Neuronal stem cell (in vitro differentiated cells): ENCODE data around the gene ANKS1A.

Source experiments
- DNase-seq: peaks from one replicate; pipeline ENCODE4 v3.0.0-alpha.2; 2013; ENCODE audit warnings: low spot score
- H2AFZ ChIP-seq: one replicate; pipeline ENCODE4 v1.6.1; 2013; ENCODE audit warnings: mild to moderate bottlenecking, low read length, inconsistent platforms
- H2AK5ac ChIP-seq: 2 replicates; pipeline ENCODE4 v1.6.1; 2013; ENCODE audit warnings: low read depth, mild to moderate bottlenecking, inconsistent platforms, low read length, moderate library complexity, mixed read lengths
- H2BK120ac ChIP-seq: 2 replicates; pipeline ENCODE4 v1.6.1; 2013; ENCODE audit warnings: low read depth, mild to moderate bottlenecking, inconsistent platforms, low read length, moderate library complexity, mixed read lengths
- H2BK12ac ChIP-seq: one replicate; pipeline ENCODE4 v1.6.1; 2013; ENCODE audit warnings: low read length, inconsistent platforms
- H2BK15ac ChIP-seq: 2 replicates; pipeline ENCODE4 v1.6.1; 2013; ENCODE audit warnings: mild to moderate bottlenecking, low read length, inconsistent platforms, mixed read lengths
- H2BK5ac ChIP-seq: one replicate; pipeline ENCODE4 v1.6.1; 2013; ENCODE audit warnings: inconsistent platforms, mild to moderate bottlenecking, low read length, moderate library complexity
- H3K14ac ChIP-seq: one replicate; pipeline ENCODE4 v1.6.1; 2013; ENCODE audit warnings: low read length, inconsistent platforms
- H3K18ac ChIP-seq: 2 replicates; pipeline ENCODE4 v1.6.1; 2013; ENCODE audit warnings: low read length, inconsistent platforms
- H3K23ac ChIP-seq: 2 replicates; pipeline ENCODE4 v1.6.1; 2013; ENCODE audit warnings: low read depth, mild to moderate bottlenecking, mixed read lengths, low read length, inconsistent platforms; ENCODE audit not compliant: poor library complexity
- H3K27ac ChIP-seq: replicated peaks from 3 replicates; pipeline ENCODE4 v1.5.1; 2013; ENCODE audit warnings: low read length, inconsistent platforms
- H3K27me3 ChIP-seq, 3 experiments: 2 replicates each; pipeline ENCODE4 v1.6.1; 2013; ENCODE audit warnings: low read length in 3 of 3, mild to moderate bottlenecking in 2 of 3, inconsistent platforms in 1 of 3, low read depth in 1 of 3, mixed read lengths in 1 of 3, moderate library complexity in 1 of 3; ENCODE audit not compliant: control insufficient read depth in 3 of 3, insufficient read depth in 3 of 3
- H3K36me3 ChIP-seq, 2 donors: replicated peaks in 1 of 2; 2 replicates each; pipeline ENCODE4 v1.6.1; 2013; ENCODE audit warnings: low read length in 2 of 2; ENCODE audit not compliant: control insufficient read depth in 2 of 2, insufficient read depth in 2 of 2
- H3K4ac ChIP-seq: 2 replicates; pipeline ENCODE4 v1.6.1; 2013; ENCODE audit warnings: inconsistent platforms, mild to moderate bottlenecking, low read length, moderate library complexity
- H3K4me1 ChIP-seq, 2 donors: 1 replicate in 1 of 2; 2 replicates in 1 of 2; pipeline ENCODE4 v1.6.1; 2013; ENCODE audit warnings: low read length in 2 of 2, low read depth in 1 of 2; ENCODE audit not compliant: control insufficient read depth in 2 of 2, insufficient read depth in 1 of 2
- H3K4me2 ChIP-seq: one replicate; pipeline ENCODE4 v1.6.1; 2013; ENCODE audit warnings: mild to moderate bottlenecking, low read length, inconsistent platforms; ENCODE audit not compliant: insufficient read depth, poor library complexity, severe bottlenecking
- H3K4me3 ChIP-seq, 2 donors: 2 replicates each; pipeline ENCODE4 v1.5.1; 2013; ENCODE audit warnings: low read length in 2 of 2, mild to moderate bottlenecking in 2 of 2, inconsistent platforms in 1 of 2, moderate library complexity in 1 of 2
- H3K79me1 ChIP-seq: one replicate; pipeline ENCODE4 v1.6.1; 2013; ENCODE audit warnings: low read depth, mild to moderate bottlenecking, inconsistent platforms, low read length, moderate library complexity
- H3K9ac ChIP-seq: one replicate; pipeline ENCODE4 v1.6.1; 2013; ENCODE audit warnings: mild to moderate bottlenecking, low read depth, low read length, inconsistent platforms; ENCODE audit not compliant: poor library complexity
- H3K9me3 ChIP-seq, 2 donors: replicated peaks in 1 of 2; 2 replicates each; pipeline versions ENCODE3 to v1.6.1; 2013; ENCODE audit warnings: low read length in 2 of 2, mild to moderate bottlenecking in 2 of 2, inconsistent platforms in 1 of 2, low read depth in 1 of 2, mixed read lengths in 1 of 2, moderate library complexity in 1 of 2; ENCODE audit not compliant: control insufficient read depth in 2 of 2, insufficient read depth in 1 of 2
- H4K8ac ChIP-seq: one replicate; pipeline ENCODE4 v1.6.1; 2013; ENCODE audit warnings: low read depth, mild to moderate bottlenecking, inconsistent platforms, low read length, moderate library complexity
- H4K91ac ChIP-seq: one replicate; pipeline ENCODE4 v1.6.1; 2013; ENCODE audit warnings: low read length, low read depth, mild to moderate bottlenecking, inconsistent platforms; ENCODE audit not compliant: poor library complexity
- WGBS, 2 donors: extraction: QIAGEN DNeasy Blood & Tissue Kit; methylation state at CpG; one replicate each; pipeline ENCODE4 v1.1.7; 2013; ENCODE audit warnings: missing lambda C conversion rate in 2 of 2, mixed read lengths in 1 of 2; ENCODE audit not compliant: insufficient read length in 2 of 2, insufficient replicate concordance in 1 of 2; ENCODE audit errors: extremely low coverage in 2 of 2; 5-methylcytosine and 5-hydroxymethylcytosine counted together

ANKS1A gene

GRCh38 chr6:34875292-34876213 is 13.5 kb upstream of the ANKS1A start:
- Histone ChIP-seq H3K4me2 (no peak overlapping the region), H4K91ac (no peak overlapping the region), H3K79me1 (peaks cover 2% of the 10 kb centered on the region), H3K27ac (no peak overlapping the region), H3K27me3 (no peaks in the 10 kb centered on the region), H3K4ac (no peak overlapping the region), H3K9me3 (no peaks in the 10 kb centered on the region), H2BK5ac (no peak overlapping the region), H3K36me3 (peaks cover 29 to 99% of the 10 kb centered on the region in 2 donors), H4K8ac (no peak overlapping the region), H2AK5ac (no peak overlapping the region), H3K9ac (no peak overlapping the region), H3K4me3 (no peak overlapping the region), H2BK12ac (no peak overlapping the region), H2BK120ac (no peak overlapping the region), H3K4me1 (no peaks in the 10 kb centered on the region), H2BK15ac (no peak overlapping the region), H3K23ac (no peak overlapping the region), H2AFZ (no peak overlapping the region), H3K14ac (no peak overlapping the region), H3K18ac (no peak overlapping the region)
- WGBS, 2 donors = no CpG with 5 or more reads among the region's 4 CpGs
- no peak for DNase-seq

GRCh38 chr6:34876472-34876871 is 12.6 kb upstream of the ANKS1A start:
- no peak overlapping the region for H3K4me3 ChIP-seq
- H4K91ac ChIP-seq = no peak overlapping the region
- no peak overlapping the region for H3K18ac ChIP-seq
- H3K27me3 ChIP-seq = no peaks in the 10 kb centered on the region
- no peaks in the 10 kb centered on the region for H3K4me1 ChIP-seq
- H2BK12ac ChIP-seq = no peak overlapping the region
- H2AFZ ChIP-seq = no peak overlapping the region
- peaks cover 2% of the 10 kb centered on the region for H3K79me1 ChIP-seq
- DNase-seq = no peak
- no peak overlapping the region for H3K4me2 ChIP-seq
- no peak overlapping the region for H2BK5ac ChIP-seq
- H3K4ac ChIP-seq = no peak overlapping the region
- no peak overlapping the region for H2BK15ac ChIP-seq
- H3K9me3 ChIP-seq = no peaks in the 10 kb centered on the region
- H3K14ac ChIP-seq = no peak overlapping the region
- H2AK5ac ChIP-seq = no peak overlapping the region
- no peak overlapping the region for H3K23ac ChIP-seq
- H4K8ac ChIP-seq = no peak overlapping the region
- WGBS, 2 donors = no CpG with 5 or more reads among the region's 3 CpGs
- no peak overlapping the region for H3K27ac ChIP-seq
- no peak overlapping the region for H3K9ac ChIP-seq
- H2BK120ac ChIP-seq = no peak overlapping the region
- H3K36me3 ChIP-seq = peaks cover 22 to 99% of the 10 kb centered on the region in 2 donors

- WGBS, 2 donors = no CpG with 5 or more reads among the region's 1 CpG
Measured at GRCh38 chr6:34877259-34877658, 11.8 kb upstream of the ANKS1A start.

GRCh38 chr6:34877869-34878485 is 11.1 kb upstream of the ANKS1A start:
- H3K4me3 ChIP-seq = no peak overlapping the region
- no peak overlapping the region for H2AFZ ChIP-seq
- no peaks in the 10 kb centered on the region for H3K4me1 ChIP-seq
- H3K18ac ChIP-seq = no peak overlapping the region
- H3K27me3 ChIP-seq = no peaks in the 10 kb centered on the region
- H2BK120ac ChIP-seq = no peak overlapping the region
- H2AK5ac ChIP-seq = no peak overlapping the region
- no peak overlapping the region for H4K91ac ChIP-seq
- no peak overlapping the region for H3K23ac ChIP-seq
- H3K36me3 ChIP-seq = peaks cover 11 to 96% of the 10 kb centered on the region in 2 donors
- no peak overlapping the region for H4K8ac ChIP-seq
- DNase-seq = no peak
- no peak overlapping the region for H3K27ac ChIP-seq
- H3K4ac ChIP-seq = no peak overlapping the region
- H2BK15ac ChIP-seq = no peak overlapping the region
- H2BK5ac ChIP-seq = no peak overlapping the region
- H3K4me2 ChIP-seq = no peak overlapping the region
- H2BK12ac ChIP-seq = no peak overlapping the region
- no peak overlapping the region for H3K9ac ChIP-seq
- H3K9me3 ChIP-seq = no peaks in the 10 kb centered on the region
- no CpG with 5 or more reads among the region's 5 CpGs for WGBS, 2 donors
- peaks cover 2% of the 10 kb centered on the region for H3K79me1 ChIP-seq
- no peak overlapping the region for H3K14ac ChIP-seq

More at GRCh38 chr6:34877259-34877658, 11.8 kb upstream of the ANKS1A start:
- Histone ChIP-seq H2AFZ (no peak overlapping the region), H2BK15ac (no peak overlapping the region), H3K79me1 (peaks cover 2% of the 10 kb centered on the region), H3K4me2 (no peak overlapping the region), H2BK5ac (no peak overlapping the region), H2BK120ac (no peak overlapping the region), H3K18ac (no peak overlapping the region), H3K9me3 (no peaks in the 10 kb centered on the region), H2BK12ac (no peak overlapping the region), H2AK5ac (no peak overlapping the region), H3K27ac (no peak overlapping the region), H3K4me1 (no peaks in the 10 kb centered on the region), H4K8ac (no peak overlapping the region), H3K14ac (no peak overlapping the region), H3K36me3 (peaks cover 16 to 96% of the 10 kb centered on the region in 2 donors), H3K4ac (no peak overlapping the region), H3K23ac (no peak overlapping the region), H4K91ac (no peak overlapping the region), H3K27me3 (no peaks in the 10 kb centered on the region), H3K4me3 (no peak overlapping the region), H3K9ac (no peak overlapping the region)
- DNase-seq = no peak
